ENCODE results near the gene TSNAXIP1.

Gene TSNAXIP1

GRCh38 chr16:67806428-67807147 lies at the start of gene TSNAXIP1, which contains the start of gene RANBP10:
Gene TSNAXIP1 (plus strand): TSS chr16:67806889. CDS start chr16:67807150, 261 bp downstream.
Gene RANBP10 (minus strand): TSS chr16:67806560. CDS start chr16:67806536, 24 bp downstream.
- peak; percentile 99 for DNase-seq

DNA sequence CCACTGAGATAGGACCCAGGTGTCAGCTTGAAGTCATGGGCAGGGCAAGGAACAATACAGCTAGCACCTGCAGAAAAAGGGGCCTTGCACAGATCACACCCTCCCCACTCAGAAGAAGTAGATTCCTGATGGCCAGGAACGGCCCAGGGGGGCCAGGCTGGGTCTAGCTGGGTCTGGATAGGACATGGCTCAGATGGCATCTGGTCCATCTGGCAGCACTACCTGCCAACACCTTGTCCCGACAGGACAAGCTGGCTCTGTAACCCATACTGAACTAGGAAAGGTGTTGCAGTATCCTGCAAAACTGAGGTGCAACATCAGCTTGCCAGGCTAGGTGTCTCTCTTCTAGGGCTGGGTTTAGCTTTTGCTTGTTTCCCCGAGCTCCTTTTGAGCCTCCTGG lies 48.7 kb upstream of the TSNAXIP1 start:
- DNase-seq: no peak

GRCh38 chr16:67758966-67759365 lies 47.7 kb upstream of the TSNAXIP1 start:
- DNase-seq: no peak

- no peak for DNase-seq
These were observed 46.3 kb upstream of the TSNAXIP1 start for GRCh38 chr16:67760206-67760955.

GRCh38 chr16:67760956-67761230 lies 45.8 kb upstream of the TSNAXIP1 start:
- DNase-seq: no peak

- no peak for DNase-seq
These were observed 44.8 kb upstream of the TSNAXIP1 start for GRCh38 chr16:67761924-67762323.

GRCh38 chr16:67762385-67762784 lies 44.3 kb upstream of the TSNAXIP1 start:
- DNase-seq: no peak

DNA sequence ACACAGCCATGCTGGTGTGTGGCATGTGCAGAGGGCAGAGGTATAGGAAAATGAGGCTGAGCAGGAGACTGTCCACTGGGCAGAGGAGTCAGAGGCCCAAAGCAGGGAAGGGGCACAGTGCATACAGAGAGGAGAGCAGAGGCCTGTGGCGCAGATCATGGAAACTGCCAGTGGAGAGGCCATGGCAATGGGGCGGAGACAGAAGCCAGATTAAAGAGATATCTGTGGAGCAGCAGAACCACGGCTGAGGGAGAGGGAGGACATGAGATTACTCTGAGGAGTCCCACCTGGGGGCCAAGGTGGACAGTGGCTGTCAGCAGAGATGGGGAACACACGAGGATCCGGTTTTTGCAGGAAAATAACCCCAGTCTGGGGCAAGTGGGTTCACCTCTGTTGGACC lies 43.6 kb upstream of the TSNAXIP1 start:
- no peak for DNase-seq

GRCh38 chr16:67764158-67764667 lies 42.5 kb upstream of the TSNAXIP1 start:
- DNase-seq: no peak

DNA sequence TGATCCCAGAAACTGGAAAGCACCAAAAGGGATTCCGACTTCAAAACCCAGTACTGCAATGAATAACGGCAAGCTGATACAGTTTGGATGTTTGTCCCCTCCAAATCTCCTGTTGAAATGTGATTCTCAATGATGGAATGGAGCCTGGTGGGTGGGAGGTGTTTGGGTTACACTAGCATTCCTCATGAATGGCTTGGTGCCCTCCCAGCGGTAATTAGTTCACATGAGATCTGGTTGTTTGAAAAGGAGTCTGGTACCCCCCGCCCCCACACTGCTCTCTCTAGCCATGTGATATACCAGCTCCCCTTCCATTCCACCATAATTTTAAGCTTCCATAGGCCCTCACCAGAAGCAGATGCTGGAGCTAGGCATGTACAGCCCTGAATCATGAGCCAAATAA lies 40.4 kb upstream of the TSNAXIP1 start:
- DNase-seq: no peak

DNA sequence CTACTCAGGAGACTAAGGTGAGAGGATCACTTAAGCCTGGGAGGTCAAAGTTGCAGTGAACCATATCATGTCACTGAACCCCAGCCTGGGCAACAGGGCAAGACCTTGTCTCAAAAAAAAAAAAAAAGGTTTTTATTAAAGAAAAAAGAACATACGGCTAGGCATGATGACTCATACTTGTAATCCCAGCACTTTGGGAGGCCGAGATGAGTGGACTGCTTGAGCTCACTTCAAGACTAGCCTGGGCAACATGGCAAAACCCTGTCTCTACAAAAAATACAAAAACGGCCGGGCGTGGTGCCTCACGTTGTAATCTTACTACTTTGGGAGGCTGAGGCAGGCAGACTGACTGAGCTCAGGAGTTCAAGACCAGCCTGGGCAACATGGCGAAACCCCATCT lies 38.7 kb upstream of the TSNAXIP1 start:
- no peak for DNase-seq

GRCh38 chr16:67770346-67770991 lies 36.2 kb upstream of the TSNAXIP1 start:
- DNase-seq: no peak

GRCh38 chr16:67773099-67773498 lies 33.6 kb upstream of the TSNAXIP1 start:
- DNase-seq: no peak

DNA sequence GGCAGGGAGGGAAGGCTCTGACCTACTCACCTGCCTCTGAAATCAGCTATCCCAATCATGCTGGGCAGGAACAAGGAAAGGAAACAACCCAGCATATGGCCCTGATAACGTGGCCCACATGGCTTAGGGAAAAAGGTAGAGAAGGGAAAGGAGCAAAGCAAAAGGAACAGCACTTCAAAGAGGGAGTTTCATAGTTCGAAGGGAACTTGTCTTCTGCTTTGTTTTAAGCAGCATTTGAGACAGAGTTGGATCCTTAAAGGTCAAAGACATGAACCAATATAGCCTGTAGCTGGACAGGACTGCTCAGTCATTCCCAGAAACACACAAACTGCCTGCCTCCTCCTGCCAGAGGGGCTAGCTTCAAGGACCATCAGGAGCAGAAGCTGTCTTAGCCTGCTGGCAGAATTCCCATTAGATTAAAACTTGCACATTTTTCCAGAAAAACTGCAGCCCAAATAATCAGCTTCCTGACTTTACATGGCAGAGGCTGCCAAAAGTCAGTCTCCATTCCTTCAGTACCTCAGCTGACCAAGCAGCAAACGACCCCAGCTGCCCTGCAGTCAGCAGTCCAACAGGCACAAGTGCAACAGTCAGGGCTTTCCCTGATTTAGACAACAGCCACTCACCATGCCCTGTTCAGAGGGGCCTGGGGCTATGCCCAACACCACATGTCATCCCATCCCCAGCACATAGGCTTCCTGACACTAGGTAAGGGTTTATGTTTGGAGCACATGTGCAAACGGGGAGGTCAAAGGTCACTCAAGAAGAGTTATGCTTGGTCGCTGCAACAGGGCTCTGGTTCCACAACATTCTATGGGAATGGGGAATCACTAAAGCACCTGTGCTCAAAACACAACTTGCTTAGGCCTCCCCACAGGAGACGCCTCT lies 32.9 kb upstream of the TSNAXIP1 start:
- DNase-seq: no peak

GRCh38 chr16:67774457-67774853 lies 32.2 kb upstream of the TSNAXIP1 start:
- no peak for DNase-seq

DNA sequence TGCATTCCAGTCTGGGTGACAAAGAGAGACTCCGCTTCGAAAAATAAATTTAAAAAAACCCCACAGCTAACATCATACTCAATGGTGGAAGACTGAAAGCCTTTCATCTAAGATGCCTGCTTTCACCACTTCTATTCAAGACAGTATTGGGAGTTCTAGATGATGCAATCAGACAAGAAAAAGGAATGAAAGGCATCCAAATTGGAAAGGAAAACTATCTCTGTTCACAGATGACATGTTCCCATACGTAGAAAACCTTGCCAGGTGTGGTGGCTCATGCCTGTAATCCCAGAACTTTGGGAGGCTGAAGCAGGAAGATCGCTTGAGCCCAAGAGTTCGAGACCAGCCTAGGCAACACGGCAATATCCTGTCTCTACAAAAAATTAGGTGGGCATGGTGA lies 31.4 kb upstream of the TSNAXIP1 start:
- no peak for DNase-seq

- DNase-seq: no peak
These were observed 27.3 kb upstream of the TSNAXIP1 start for GRCh38 chr16:67779256-67780014.

DNA sequence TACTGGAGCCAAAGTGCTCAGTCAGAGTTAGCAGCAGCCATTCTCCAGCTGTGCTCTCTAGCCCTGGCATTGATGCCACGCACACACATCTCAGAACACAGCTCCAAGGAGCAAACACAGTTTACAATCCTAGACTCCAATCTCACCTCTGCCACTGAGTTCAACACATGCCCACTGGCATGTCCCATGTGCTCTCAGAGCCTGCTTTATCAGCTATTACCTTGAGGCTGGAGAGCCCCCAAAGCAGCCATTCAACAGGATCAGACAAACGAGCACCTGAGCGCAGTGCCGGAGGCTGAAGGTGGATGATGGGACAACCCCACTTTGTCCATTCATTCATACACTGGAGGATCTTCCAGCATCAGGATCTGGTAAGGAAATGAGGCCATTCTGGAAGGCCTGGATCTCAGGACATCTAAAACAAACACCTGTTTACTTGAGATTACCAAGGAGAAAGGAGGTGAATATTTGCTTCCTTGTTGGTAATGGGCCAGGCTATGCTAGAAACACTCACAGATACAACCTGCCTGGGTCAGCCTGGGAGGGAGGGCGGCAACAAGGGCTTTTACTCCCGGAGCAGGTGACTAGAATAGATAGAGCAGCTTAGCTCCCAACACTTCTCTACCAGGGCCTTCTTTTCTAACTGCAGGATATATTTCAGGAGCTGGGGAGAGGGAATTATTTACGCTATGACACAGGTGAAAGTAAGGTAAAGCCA lies 25.7 kb upstream of the TSNAXIP1 start:
- no peak for DNase-seq

- DNase-seq: no peak
These were observed 25.1 kb upstream of the TSNAXIP1 start for GRCh38 chr16:67781565-67781921.

DNA sequence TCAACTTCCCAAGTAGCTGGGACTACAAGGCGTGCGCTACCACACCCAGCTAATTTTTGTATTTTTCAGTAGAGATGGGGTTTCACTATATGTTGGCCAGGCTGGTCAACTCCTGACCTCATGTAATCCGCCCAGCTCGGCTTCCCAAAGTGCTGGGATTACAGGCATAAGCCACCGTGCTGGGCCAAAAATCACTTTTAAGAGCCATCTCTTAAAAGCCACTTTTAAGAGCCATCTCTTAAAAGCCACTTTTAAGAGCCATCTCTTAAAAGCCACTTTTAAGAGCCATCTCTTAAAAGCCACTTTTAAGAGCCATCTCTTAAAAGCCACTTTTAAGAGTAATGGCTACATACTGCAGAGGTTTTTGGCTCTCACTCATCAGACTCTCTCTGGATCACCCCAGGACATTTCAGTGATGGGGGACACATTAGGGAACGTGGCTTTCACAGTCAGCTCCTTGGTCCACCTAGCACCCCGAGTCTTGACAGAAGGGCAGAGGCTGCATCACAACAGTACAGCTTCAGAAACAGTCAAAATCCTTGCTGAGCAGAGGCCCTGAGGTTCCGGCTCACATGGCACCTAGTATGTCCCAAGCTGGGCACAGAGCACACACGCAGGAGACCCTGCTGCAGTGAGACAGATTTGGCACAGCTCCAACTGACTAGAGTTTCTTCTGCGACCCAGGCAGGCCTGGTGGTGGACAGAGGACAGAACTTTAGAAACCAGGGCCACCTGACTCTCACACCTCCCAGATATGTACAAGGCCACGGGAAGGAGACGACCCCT lies 23.9 kb upstream of the TSNAXIP1 start:
- DNase-seq: no peak

DNA sequence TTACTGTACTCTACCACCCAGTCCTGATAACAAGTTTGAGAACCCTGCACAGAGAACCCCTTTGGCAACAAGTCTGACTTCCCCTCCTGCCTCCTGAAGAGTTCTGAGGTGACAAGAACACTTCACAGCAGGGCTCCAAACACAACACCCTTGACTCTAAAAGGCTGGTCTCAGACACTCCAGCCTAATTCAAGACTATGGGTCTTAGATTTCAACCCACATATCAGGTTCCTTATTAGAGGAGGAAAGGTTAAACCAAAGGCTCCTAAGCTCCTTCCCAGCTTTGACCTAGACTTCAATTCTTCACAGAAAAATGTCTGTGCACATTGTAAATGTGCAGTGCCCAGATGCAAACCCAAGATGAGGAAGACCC lies 23.4 kb upstream of the TSNAXIP1 start:
- DNase-seq: no peak

Measured in CD4-positive, alpha-beta T cell treated with Interleukin-15 for 1 hour (primary cell).